Retinal pigment epithelial cell (primary cell): ENCODE measurements around the gene GPRC5B.

Source experiments
- DNase-seq: peaks from one replicate; pipeline ENCODE4 v3.0.0-alpha.2; 2010; ENCODE audit warnings: low read depth
- H3K4me3 ChIP-seq: 2 replicates; pipeline ENCODE4 v1.5.1; 2011; ENCODE audit warnings: mild to moderate bottlenecking, low read length, control low read depth, moderate library complexity
- TF ChIP-seq, protein P1 (sequence below): conservative IDR thresholded peaks from 2 replicates; pipeline ENCODE4 v1.5.1; 2011; ENCODE audit warnings: low read depth, low read length, control low read depth, inconsistent platforms

Gene GPRC5B

DNA sequence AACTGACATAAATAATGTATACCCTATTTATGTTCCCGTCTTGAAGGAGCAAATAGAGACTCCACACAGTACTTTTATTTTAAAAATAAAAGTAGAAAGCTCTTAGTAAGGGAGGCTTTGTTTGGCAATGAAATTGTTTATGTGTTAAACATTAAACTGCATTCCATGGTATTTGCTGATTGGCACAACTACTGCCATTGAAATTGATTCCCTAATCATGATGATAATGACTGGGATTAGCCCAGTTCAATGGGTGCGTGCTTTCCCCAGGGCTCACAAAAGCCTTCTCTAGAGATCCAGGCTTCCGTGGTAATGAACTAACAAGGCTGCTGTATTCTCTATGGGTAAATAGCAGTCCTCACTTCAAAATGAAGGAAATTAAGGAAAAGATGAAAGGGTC, 67.5 kb downstream of the GPRC5B start:
- DNase-seq = no peak
- TF ChIP-seq, protein P1, sequence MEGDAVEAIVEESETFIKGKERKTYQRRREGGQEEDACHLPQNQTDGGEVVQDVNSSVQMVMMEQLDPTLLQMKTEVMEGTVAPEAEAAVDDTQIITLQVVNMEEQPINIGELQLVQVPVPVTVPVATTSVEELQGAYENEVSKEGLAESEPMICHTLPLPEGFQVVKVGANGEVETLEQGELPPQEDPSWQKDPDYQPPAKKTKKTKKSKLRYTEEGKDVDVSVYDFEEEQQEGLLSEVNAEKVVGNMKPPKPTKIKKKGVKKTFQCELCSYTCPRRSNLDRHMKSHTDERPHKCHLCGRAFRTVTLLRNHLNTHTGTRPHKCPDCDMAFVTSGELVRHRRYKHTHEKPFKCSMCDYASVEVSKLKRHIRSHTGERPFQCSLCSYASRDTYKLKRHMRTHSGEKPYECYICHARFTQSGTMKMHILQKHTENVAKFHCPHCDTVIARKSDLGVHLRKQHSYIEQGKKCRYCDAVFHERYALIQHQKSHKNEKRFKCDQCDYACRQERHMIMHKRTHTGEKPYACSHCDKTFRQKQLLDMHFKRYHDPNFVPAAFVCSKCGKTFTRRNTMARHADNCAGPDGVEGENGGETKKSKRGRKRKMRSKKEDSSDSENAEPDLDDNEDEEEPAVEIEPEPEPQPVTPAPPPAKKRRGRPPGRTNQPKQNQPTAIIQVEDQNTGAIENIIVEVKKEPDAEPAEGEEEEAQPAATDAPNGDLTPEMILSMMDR = no peak
- H3K4me3 ChIP-seq = no peak overlapping the region

GRCh38 chr16:19815418-19815817, 69.2 kb downstream of the GPRC5B start:
- TF ChIP-seq, protein P1 = no peak
- DNase-seq = no peak
- H3K4me3 ChIP-seq = no peak overlapping the region

- TF ChIP-seq, protein P1 = no peak
- DNase-seq = no peak
- no peak overlapping the region for H3K4me3 ChIP-seq
Measured at GRCh38 chr16:19812986-19813385, 71.7 kb downstream of the GPRC5B start.

- TF ChIP-seq, protein P1 = no peak
- DNase-seq = no peak
- no peak overlapping the region for H3K4me3 ChIP-seq
Measured at GRCh38 chr16:19810817-19811731, 73.6 kb downstream of the GPRC5B start.

GRCh38 chr16:19809693-19810092, 75.0 kb downstream of the GPRC5B start:
- TF ChIP-seq, protein P1 = no peak
- DNase-seq = no peak
- no peak overlapping the region for H3K4me3 ChIP-seq

GRCh38 chr16:19809121-19809635, 75.5 kb downstream of the GPRC5B start:
- no peak for DNase-seq
- no peak overlapping the region for H3K4me3 ChIP-seq
- TF ChIP-seq, protein P1 = no peak

GRCh38 chr16:19808061-19808641, 76.5 kb downstream of the GPRC5B start:
- DNase-seq = peak; percentile 55
- H3K4me3 ChIP-seq = no peak overlapping the region
- TF ChIP-seq, protein P1 = no peak
